ENCODE data around the gene C3orf20.

DNA sequence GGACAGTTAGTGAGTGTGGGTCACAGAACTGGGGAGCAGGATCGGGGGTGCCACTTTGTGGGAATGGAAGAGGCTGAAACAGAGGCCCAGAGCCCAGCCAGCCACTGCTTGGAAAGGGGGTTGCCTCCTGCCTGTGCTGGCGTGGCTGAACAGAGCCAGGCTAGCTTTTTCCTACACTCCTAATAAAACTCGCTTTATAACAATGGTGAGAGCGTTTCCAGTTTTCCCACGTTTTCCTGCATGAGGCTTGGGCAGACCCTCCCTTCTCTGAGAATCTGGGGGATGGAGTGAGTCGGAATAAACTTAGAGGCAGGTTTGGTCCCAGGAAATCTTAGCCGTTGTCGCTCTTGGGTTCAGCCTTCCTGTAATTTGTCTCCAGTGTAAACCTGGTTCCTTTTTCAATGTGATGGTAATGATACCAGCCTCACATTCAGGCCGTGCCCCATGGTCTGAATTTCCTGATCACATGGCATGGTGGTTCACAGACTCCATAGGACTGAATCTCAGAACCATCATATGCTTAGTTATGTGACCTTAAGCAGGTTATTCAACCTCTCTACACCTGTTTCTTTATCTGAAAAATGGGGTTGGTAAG lies 137.4 kb downstream of the C3orf20 start:
- no peak for TF ChIP-seq POLR2A (IDR thresholded peaks at IDR 0.05)
- TF ChIP-seq, protein P1, sequence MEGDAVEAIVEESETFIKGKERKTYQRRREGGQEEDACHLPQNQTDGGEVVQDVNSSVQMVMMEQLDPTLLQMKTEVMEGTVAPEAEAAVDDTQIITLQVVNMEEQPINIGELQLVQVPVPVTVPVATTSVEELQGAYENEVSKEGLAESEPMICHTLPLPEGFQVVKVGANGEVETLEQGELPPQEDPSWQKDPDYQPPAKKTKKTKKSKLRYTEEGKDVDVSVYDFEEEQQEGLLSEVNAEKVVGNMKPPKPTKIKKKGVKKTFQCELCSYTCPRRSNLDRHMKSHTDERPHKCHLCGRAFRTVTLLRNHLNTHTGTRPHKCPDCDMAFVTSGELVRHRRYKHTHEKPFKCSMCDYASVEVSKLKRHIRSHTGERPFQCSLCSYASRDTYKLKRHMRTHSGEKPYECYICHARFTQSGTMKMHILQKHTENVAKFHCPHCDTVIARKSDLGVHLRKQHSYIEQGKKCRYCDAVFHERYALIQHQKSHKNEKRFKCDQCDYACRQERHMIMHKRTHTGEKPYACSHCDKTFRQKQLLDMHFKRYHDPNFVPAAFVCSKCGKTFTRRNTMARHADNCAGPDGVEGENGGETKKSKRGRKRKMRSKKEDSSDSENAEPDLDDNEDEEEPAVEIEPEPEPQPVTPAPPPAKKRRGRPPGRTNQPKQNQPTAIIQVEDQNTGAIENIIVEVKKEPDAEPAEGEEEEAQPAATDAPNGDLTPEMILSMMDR (IDR thresholded peaks at IDR 0.05): no peak
